ENCODE results near the gene RESF1.

RESF1 gene

GRCh38 chr12:31970199-31970598 is 11.0 kb downstream of the RESF1 start:
- TF ChIP-seq CTCF (conservative IDR thresholded peaks at IDR 0.05; ENCODE audit: low read depth, low read length): no peak
- no peak overlapping the region for H3K4me3 ChIP-seq (ENCODE audit: low read length)
- DNase-seq (ENCODE audit: low read depth): no peak

GRCh38 chr12:31973818-31974217 is 14.6 kb downstream of the RESF1 start:
- TF ChIP-seq CTCF (conservative IDR thresholded peaks at IDR 0.05; ENCODE audit: low read depth, low read length): no peak
- no peak for DNase-seq (ENCODE audit: low read depth)
- H3K4me3 ChIP-seq (ENCODE audit: low read length): no peak overlapping the region

- no peak for TF ChIP-seq CTCF (conservative IDR thresholded peaks at IDR 0.05; ENCODE audit: low read depth, low read length)
- no peak overlapping the region for H3K4me3 ChIP-seq (ENCODE audit: low read length)
- no peak for DNase-seq (ENCODE audit: low read depth)
Measured at GRCh38 chr12:31974673-31975072, 15.5 kb downstream of the RESF1 start.

GRCh38 chr12:31984806-31985591 is 25.8 kb downstream of the RESF1 start:
- H3K4me3 ChIP-seq (ENCODE audit: low read length): no peak overlapping the region
- no peak for DNase-seq (ENCODE audit: low read depth)
- TF ChIP-seq CTCF (conservative IDR thresholded peaks at IDR 0.05; ENCODE audit: low read depth, low read length): no peak

GRCh38 chr12:31985832-31986231 is 26.6 kb downstream of the RESF1 start:
- DNase-seq (ENCODE audit: low read depth): no peak
- no peak for TF ChIP-seq CTCF (conservative IDR thresholded peaks at IDR 0.05; ENCODE audit: low read depth, low read length)
- no peak overlapping the region for H3K4me3 ChIP-seq (ENCODE audit: low read length)

- no peak for TF ChIP-seq CTCF (conservative IDR thresholded peaks at IDR 0.05; ENCODE audit: low read depth, low read length)
- H3K4me3 ChIP-seq (ENCODE audit: low read length): no peak overlapping the region
- no peak for DNase-seq (ENCODE audit: low read depth)
Measured at GRCh38 chr12:31989571-31990362, 30.6 kb downstream of the RESF1 start.
